HCT116 (cell line): ENCODE measurements around the gene NDUFAF2. TPM values are rescaled to one million over a fixed set of nuclear protein-coding genes. Genes with fewer than 3 reads are reported as not detected.

Experiments
- ATAC-seq: fragments of 200-7000 bp; cut with Tn5 transposase; 2 replicates; pipeline ENCODE4 v1.9.1; 2020; ENCODE audit warnings: mild to moderate bottlenecking, moderate library complexity
- BruUV-seq: library from RNA; stranded (reverse); fragments of 400-500 nt; replicated peaks from 2 replicates; lab custom pipeline; 2021; lab: Mats Ljungman, UMichigan
- CTCF ChIA-PET: fragments of 300-600 bp; sonication (Branson Sonifier 250); formaldehyde crosslinking; loops from one replicate; lab custom pipeline; 2021; ENCODE audit warnings: antibody characterized with exemption; lab: Charles Lee
- POLR2A ChIA-PET: fragments of 300-600, 350-600 bp; sonication (Branson Sonifier 250); formaldehyde crosslinking; loops from one replicate; lab custom pipeline; 2021; ENCODE audit warnings: antibody characterized with exemption; lab: Charles Lee
- RAD21 ChIA-PET, 2 experiments: fragments of 300-600 bp; sonication (Branson Sonifier 250); formaldehyde crosslinking; loops; one replicate each; lab custom pipeline; 2023; ENCODE audit warnings: low total read pairs in 2 of 2; ENCODE audit not compliant: uncharacterized antibody in 2 of 2, unreplicated experiment in 2 of 2, low non-redundant PET in 1 of 2; lab: Charles Lee
- DNase-seq: peaks from one replicate; pipeline ENCODE4 v3.0.0-alpha.2; 2010; ENCODE audit warnings: low read depth, low spot score
- H2AFZ ChIP-seq: fragments of 200-600 bp; shearing (Covaris generic), sonication (generic); 2 replicates; pipeline ENCODE4 v1.6.1; 2017; ENCODE audit warnings: low read depth, mixed run types, mixed read lengths, antibody characterized with exemption, low read length; ENCODE audit not compliant: poor library complexity, severe bottlenecking
- H3K27ac ChIP-seq: 2 replicates; pipeline ENCODE4 v1.5.1; 2012; ENCODE audit warnings: low read depth, low read length
- H3K27me3 ChIP-seq: fragments of 200-600 bp; sonication (generic); 2 replicates; pipeline ENCODE4 v1.6.1; 2016; ENCODE audit warnings: mixed run types, low read length, mixed read lengths; ENCODE audit not compliant: insufficient read depth
- H3K36me3 ChIP-seq, 2 experiments: fragments of 200-500 bp in 1 of 2; fragments of 200-600 bp in 1 of 2; sonication (Bioruptor generic) in 1 of 2; sonication (generic) in 1 of 2; 2 replicates each; pipeline versions ENCODE4 v1.5.1 to v1.6.1; 2014 to 2016; ENCODE audit warnings: low read length in 2 of 2, inconsistent platforms in 1 of 2, mixed read lengths in 1 of 2, mixed run types in 1 of 2; ENCODE audit not compliant: insufficient read depth in 2 of 2, control insufficient read depth in 1 of 2
- H3K4me1 ChIP-seq, 2 experiments: fragments of 200-600 bp in 1 of 2; sonication (generic) in 1 of 2; 2 replicates each; pipeline versions ENCODE4 v1.5.1 to v1.6.1; 2012 to 2017; ENCODE audit warnings: low read length in 2 of 2, inconsistent platforms in 1 of 2, mild to moderate bottlenecking in 1 of 2, mixed read lengths in 1 of 2, mixed run types in 1 of 2, moderate library complexity in 1 of 2; ENCODE audit not compliant: insufficient read depth in 2 of 2, control insufficient read depth in 1 of 2
- H3K4me2 ChIP-seq: fragments of 200-600 bp; sonication (generic); 2 replicates; pipeline ENCODE4 v1.6.1; 2017; ENCODE audit warnings: mixed run types, low read length, mixed read lengths
- H3K4me3 ChIP-seq, 2 experiments: fragments of 200-600 bp in 1 of 2; sonication (generic) in 1 of 2; replicated peaks in 1 of 2; 2 replicates each; pipeline ENCODE4 v1.5.1; 2011 to 2016; ENCODE audit warnings: low read length in 2 of 2, control low read depth in 1 of 2, low read depth in 1 of 2, mild to moderate bottlenecking in 1 of 2, mixed read lengths in 1 of 2, mixed run types in 1 of 2
- H3K79me2 ChIP-seq: fragments of 200-600 bp; sonication (generic); 2 replicates; pipeline ENCODE4 v1.6.1; 2017; ENCODE audit warnings: mild to moderate bottlenecking, mixed run types, low read length, moderate library complexity, mixed read lengths; ENCODE audit not compliant: insufficient read depth
- H3K9ac ChIP-seq: fragments of 200-600 bp; sonication (generic); 2 replicates; pipeline ENCODE4 v1.6.1; 2016; ENCODE audit warnings: low read length, mixed read lengths
- H3K9me2 ChIP-seq: fragments of 200-600 bp; sonication (generic), shearing (Covaris generic); 2 replicates; pipeline ENCODE4 v1.6.1; 2017; ENCODE audit warnings: mixed run types, mild to moderate bottlenecking, moderate library complexity; ENCODE audit not compliant: insufficient read depth
- H3K9me3 ChIP-seq, 2 experiments: fragments of 200-500 bp in 1 of 2; fragments of 200-600 bp in 1 of 2; sonication (Bioruptor generic) in 1 of 2; sonication (generic) in 1 of 2; 2 replicates each; pipeline ENCODE4 v1.6.1; 2014 to 2017; ENCODE audit warnings: low read length in 2 of 2, mixed read lengths in 2 of 2, inconsistent platforms in 1 of 2, low read depth in 1 of 2, mild to moderate bottlenecking in 1 of 2, mixed run types in 1 of 2, moderate library complexity in 1 of 2; ENCODE audit not compliant: control insufficient read depth in 1 of 2, insufficient read depth in 1 of 2
- H4K20me1 ChIP-seq: fragments of 200-600 bp; sonication (generic), shearing (Covaris generic); 2 replicates; pipeline ENCODE4 v1.6.1; 2017; ENCODE audit warnings: mixed run types, mild to moderate bottlenecking, moderate library complexity; ENCODE audit not compliant: insufficient read depth
- ATF3 ChIP-seq: IDR thresholded peaks from 2 replicates; pipeline ENCODE4 v1.6.1; 2012
- EGR1 ChIP-seq: IDR thresholded peaks from 2 replicates; pipeline ENCODE4 v1.6.1; 2012; ENCODE audit warnings: low read depth
- ELF1 ChIP-seq: IDR thresholded peaks from 2 replicates; pipeline ENCODE4 v1.6.1; 2012; ENCODE audit warnings: low read depth, borderline replicate concordance
- EZH2 ChIP-seq: fragments of 200-600 bp; sonication (generic); IDR thresholded peaks from 2 replicates; pipeline ENCODE4 v1.6.1; 2017; ENCODE audit warnings: antibody characterized with exemption, mixed run types
- EZH2phosphoT487 ChIP-seq: fragments of 200-600 bp; IDR thresholded peaks from 2 replicates; pipeline ENCODE4 v1.6.1; 2018; ENCODE audit warnings: antibody characterized with exemption, borderline replicate concordance
- MAX ChIP-seq: IDR thresholded peaks from 2 replicates; pipeline ENCODE4 v1.6.1; 2012
- POLR2A ChIP-seq: IDR thresholded peaks from 2 replicates; pipeline ENCODE4 v1.7.0; 2011; ENCODE audit warnings: borderline replicate concordance; ENCODE audit not compliant: insufficient read depth, insufficient read length; ENCODE audit errors: extremely low read depth
- POLR2AphosphoS5 ChIP-seq: IDR thresholded peaks from 2 replicates; pipeline ENCODE4 v1.6.1; 2011; ENCODE audit warnings: mild to moderate bottlenecking, low read depth, low read length, moderate library complexity
- RAD21 ChIP-seq: IDR thresholded peaks from 2 replicates; pipeline ENCODE4 v1.6.1; 2012; ENCODE audit warnings: low read depth, mild to moderate bottlenecking
- REST ChIP-seq: IDR thresholded peaks from 2 replicates; pipeline ENCODE4 v1.6.1; 2012; ENCODE audit warnings: low read depth
- SIN3A ChIP-seq: IDR thresholded peaks from 2 replicates; pipeline ENCODE4 v1.6.1; 2012; ENCODE audit warnings: low read depth
- SP1 ChIP-seq: IDR thresholded peaks from 2 replicates; pipeline ENCODE4 v1.6.1; 2012; ENCODE audit warnings: low read depth
- SRF ChIP-seq: IDR thresholded peaks from 2 replicates; pipeline ENCODE4 v1.6.1; 2012; ENCODE audit warnings: low read depth
- TCF7L2 ChIP-seq: IDR thresholded peaks from 2 replicates; pipeline ENCODE4 v1.7.0; 2011; ENCODE audit warnings: borderline replicate concordance, inconsistent platforms; ENCODE audit not compliant: insufficient read depth, insufficient read length; ENCODE audit errors: extremely low read depth
- YY1 ChIP-seq: IDR thresholded peaks from 2 replicates; pipeline ENCODE4 v1.6.1; 2011; ENCODE audit warnings: low read length, low read depth, moderate library complexity, mild to moderate bottlenecking; ENCODE audit not compliant: insufficient replicate concordance; ENCODE audit errors: extremely low read depth
- ZFX ChIP-seq: fragments of 450-650 bp; IDR thresholded peaks from 2 replicates; pipeline ENCODE4 v1.6.1; 2017
- intact Hi-C: fragments of 100-400 bp; cut with micrococcal nuclease; formaldehyde crosslinking; loops from 2 replicates; pipeline ENCODE4 v1.10.0; 2022
- total RNA-seq: library from RNA; stranded (reverse); gene quantifications from one replicate; pipeline ENCODE4 v1.2.1, GENCODE V29; 2021; ENCODE audit not compliant: unreplicated experiment

Gene NDUFAF2
- total RNA-seq, 1 experiment from 2014 or later = 36.9 TPM

GRCh38 chr5:61115968-61116367 lies 171.0 kb downstream of the NDUFAF2 start:
- BruUV-seq = no TSS peak
- H3K4me2 ChIP-seq = no peak overlapping the region
- no peak overlapping the region for H3K4me3 ChIP-seq
- ChIA-PET POLR2A (no interaction called here), CTCF (no interaction called here), RAD21 (no interaction called here)
- TF ChIP-seq EGR1 = no peak
- TF ChIP-seq REST = no peak
- TF ChIP-seq TCF7L2 = no peak
- no peak for TF ChIP-seq ZFX
- no peak for TF ChIP-seq RAD21
- no peak for TF ChIP-seq POLR2AphosphoS5
- TF ChIP-seq ELF1 = no peak
- TF ChIP-seq YY1 = no peak
- no peak for TF ChIP-seq EZH2
- no peak for TF ChIP-seq SRF
- no peak for TF ChIP-seq MAX
- no peak for TF ChIP-seq POLR2A
- no peak for TF ChIP-seq SP1
- no peak for TF ChIP-seq EZH2phosphoT487
- TF ChIP-seq SIN3A = no peak
- TF ChIP-seq ATF3 = no peak
- no peaks in the 10 kb centered on the region for H3K36me3 ChIP-seq
- H3K27me3 ChIP-seq = no peaks in the 10 kb centered on the region
- intact Hi-C loops = no loop called here
- no peak for ATAC-seq
- no peak overlapping the region for H2AFZ ChIP-seq
- no peak overlapping the region for H3K9ac ChIP-seq
- H4K20me1 ChIP-seq = no peaks in the 10 kb centered on the region
- no peaks in the 10 kb centered on the region for H3K79me2 ChIP-seq
- H3K4me1 ChIP-seq = no peaks in the 10 kb centered on the region
- no peaks in the 10 kb centered on the region for H3K9me2 ChIP-seq
- no peaks in the 10 kb centered on the region; a peak in 1 of 4 replicates for H3K9me3 ChIP-seq
- no peak overlapping the region for H3K27ac ChIP-seq
- DNase-seq = no peak
